ENCODE measurements around the gene SCAANT1. TPM values are rescaled to one million over a fixed set of nuclear protein-coding genes. Genes with fewer than 3 reads are reported as not detected.

The SCAANT1 gene
- total RNA-seq, 1 donor from 2014 or later: not detected

DNA sequence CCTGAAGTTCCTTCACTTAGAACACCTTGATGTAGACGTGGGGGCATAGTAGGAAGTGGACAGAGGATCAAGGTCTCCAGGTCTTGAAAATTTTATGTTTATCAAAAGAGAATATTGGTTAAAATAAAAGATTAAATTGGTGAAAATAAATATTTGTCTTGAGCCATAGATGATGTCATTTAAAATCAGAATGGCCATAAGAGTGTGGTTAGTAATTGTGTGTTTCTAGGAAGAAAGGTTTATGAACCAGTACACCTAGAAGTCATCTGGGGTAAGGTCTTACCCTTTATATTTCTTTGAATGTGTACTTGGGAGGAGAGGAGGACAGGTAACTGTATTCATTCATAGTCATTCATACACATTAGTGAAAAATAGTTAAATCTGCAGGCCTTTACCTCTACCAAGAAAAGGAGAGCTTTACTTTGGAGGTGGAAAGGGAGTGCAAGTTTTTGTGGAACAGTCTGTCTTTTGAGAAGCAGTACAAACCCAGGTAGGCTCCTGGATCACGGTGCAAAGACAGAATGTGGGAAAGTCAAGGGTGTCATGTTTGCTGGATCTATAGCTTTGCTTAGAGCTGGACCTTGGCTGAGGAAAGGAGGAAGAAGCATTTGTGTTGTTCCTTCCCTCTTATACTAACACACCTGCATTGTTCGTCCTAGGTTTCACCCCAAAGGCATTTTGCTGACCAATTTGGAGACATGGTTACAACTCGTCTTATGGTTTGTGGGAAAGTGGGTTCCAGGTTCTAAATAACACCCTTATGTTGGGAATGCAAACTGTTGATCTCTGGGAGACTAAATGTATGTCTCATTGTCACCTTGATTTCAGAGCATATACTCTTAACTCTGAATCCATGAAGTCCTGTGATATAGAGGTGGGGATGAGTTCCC is 6.2 kb downstream of the SCAANT1 start:
- Mint-ChIP-seq H3K36me3 (ENCODE audit: unreplicated experiment) (peaks cover 6% of the 10 kb centered on the region), H3K4me3 (ENCODE audit: unreplicated experiment) (no peak overlapping the region), H3K27ac (ENCODE audit: unreplicated experiment) (no peak overlapping the region), H3K9me3 (ENCODE audit: unreplicated experiment) (no peaks in the 10 kb centered on the region), H3K27me3 (ENCODE audit: unreplicated experiment) (no peaks in the 10 kb centered on the region), H3K4me1 (ENCODE audit: unreplicated experiment) (peaks cover 21% of the 10 kb centered on the region)
- DNase-seq (ENCODE audit: extremely low spot score, unreplicated experiment): no peak
- TF ChIP-seq, protein P1, sequence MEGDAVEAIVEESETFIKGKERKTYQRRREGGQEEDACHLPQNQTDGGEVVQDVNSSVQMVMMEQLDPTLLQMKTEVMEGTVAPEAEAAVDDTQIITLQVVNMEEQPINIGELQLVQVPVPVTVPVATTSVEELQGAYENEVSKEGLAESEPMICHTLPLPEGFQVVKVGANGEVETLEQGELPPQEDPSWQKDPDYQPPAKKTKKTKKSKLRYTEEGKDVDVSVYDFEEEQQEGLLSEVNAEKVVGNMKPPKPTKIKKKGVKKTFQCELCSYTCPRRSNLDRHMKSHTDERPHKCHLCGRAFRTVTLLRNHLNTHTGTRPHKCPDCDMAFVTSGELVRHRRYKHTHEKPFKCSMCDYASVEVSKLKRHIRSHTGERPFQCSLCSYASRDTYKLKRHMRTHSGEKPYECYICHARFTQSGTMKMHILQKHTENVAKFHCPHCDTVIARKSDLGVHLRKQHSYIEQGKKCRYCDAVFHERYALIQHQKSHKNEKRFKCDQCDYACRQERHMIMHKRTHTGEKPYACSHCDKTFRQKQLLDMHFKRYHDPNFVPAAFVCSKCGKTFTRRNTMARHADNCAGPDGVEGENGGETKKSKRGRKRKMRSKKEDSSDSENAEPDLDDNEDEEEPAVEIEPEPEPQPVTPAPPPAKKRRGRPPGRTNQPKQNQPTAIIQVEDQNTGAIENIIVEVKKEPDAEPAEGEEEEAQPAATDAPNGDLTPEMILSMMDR (IDR thresholded peaks at IDR 0.05): no peak

DNA sequence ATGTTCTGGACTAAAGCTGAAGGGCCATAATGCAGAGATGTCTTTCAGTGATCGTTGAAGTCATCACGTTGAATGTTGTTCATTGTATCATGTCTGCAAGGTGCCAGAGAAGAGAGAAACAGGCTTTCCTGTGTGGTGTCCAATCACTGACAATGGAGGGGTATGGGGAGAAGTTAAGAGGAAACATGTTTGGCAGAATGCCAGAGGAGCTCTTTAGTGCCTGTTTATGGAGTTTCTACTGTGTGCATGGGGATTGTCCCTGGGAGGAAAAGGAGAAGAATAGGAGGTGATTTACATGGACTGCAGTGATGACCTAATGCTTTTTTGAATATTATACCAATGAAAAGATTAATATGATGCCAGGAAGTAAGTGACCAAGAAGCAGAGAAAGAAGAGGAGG is 11.7 kb downstream of the SCAANT1 start:
- Mint-ChIP-seq H3K36me3 (ENCODE audit: unreplicated experiment) (peaks cover 20% of the 10 kb centered on the region), H3K27ac (ENCODE audit: unreplicated experiment) (no peak overlapping the region), H3K4me1 (ENCODE audit: unreplicated experiment) (peaks cover 38% of the 10 kb centered on the region), H3K27me3 (ENCODE audit: unreplicated experiment) (no peaks in the 10 kb centered on the region), H3K4me3 (ENCODE audit: unreplicated experiment) (no peak overlapping the region), H3K9me3 (ENCODE audit: unreplicated experiment) (no peaks in the 10 kb centered on the region)
- DNase-seq (ENCODE audit: extremely low spot score, unreplicated experiment): no peak
- TF ChIP-seq, protein P1 (IDR thresholded peaks at IDR 0.05): no peak

DNA sequence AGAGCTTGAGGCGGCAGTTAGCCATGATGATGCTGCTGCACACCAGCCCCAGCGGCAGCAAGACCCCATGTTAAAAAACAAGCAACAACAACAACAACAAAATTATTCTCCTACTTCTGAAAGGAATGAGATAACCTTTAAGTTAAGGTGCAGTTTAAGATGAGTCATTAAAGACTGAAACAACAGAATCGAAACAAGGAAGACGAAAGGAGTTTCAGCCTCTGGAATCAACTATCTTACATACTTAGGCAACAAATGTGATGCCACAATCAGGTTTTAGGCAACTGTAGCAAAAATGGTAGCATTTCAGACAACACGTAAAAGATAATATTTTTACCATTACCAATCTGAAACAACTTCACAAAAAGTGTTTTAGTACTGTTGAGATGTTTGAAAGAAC is 12.2 kb downstream of the SCAANT1 start:
- peaks cover 40% of the 10 kb centered on the region for H3K4me1 Mint-ChIP-seq (ENCODE audit: unreplicated experiment)
- no peak overlapping the region for H3K4me3 Mint-ChIP-seq (ENCODE audit: unreplicated experiment)
- peaks cover 20% of the 10 kb centered on the region for H3K36me3 Mint-ChIP-seq (ENCODE audit: unreplicated experiment)
- H3K27me3 Mint-ChIP-seq (ENCODE audit: unreplicated experiment): no peaks in the 10 kb centered on the region
- DNase-seq (ENCODE audit: extremely low spot score, unreplicated experiment): no peak
- no peaks in the 10 kb centered on the region for H3K9me3 Mint-ChIP-seq (ENCODE audit: unreplicated experiment)
- no peak overlapping the region for H3K27ac Mint-ChIP-seq (ENCODE audit: unreplicated experiment)
- TF ChIP-seq, protein P1 (IDR thresholded peaks at IDR 0.05): no peak

DNA sequence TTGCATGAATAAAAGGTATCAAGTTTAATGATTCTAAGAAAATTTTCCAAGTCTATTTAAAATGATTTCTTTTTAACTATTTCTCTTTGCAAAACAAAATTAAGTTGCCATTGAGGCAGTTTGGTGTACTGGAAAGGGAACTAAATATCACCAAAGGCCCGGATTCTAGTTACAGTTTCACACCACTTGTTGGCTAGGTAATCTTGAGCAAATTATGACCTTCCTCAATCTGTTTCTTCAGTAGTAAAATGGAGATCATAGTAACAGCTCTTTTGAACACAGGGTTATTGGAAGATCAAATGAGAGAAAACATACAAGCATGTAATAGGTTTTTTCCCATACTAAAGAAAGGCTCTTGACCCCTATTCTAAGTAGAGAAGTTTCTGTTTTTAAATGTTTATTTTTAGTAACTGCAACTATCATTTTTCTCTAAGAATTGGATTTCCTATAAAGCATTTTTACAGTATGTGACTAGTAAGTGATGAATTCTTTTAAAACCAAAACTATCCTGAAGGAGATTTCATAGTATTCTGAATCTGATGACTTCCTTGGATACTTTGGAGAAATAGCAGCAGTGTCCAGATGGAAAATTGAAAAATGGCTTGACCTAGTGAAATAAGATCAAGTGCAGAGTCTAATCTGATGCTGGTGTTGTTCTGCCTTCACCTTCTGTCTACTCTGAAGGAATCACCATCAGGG is 15.7 kb downstream of the SCAANT1 start:
- no peak for DNase-seq (ENCODE audit: extremely low spot score, unreplicated experiment)
- H3K27ac Mint-ChIP-seq (ENCODE audit: unreplicated experiment): peak overlapping the region; percentile 59

More for the DNA sequence above, 15.7 kb downstream of the SCAANT1 start:
- no peaks in the 10 kb centered on the region for H3K9me3 Mint-ChIP-seq (ENCODE audit: unreplicated experiment)
- peaks cover 14% of the 10 kb centered on the region for H3K36me3 Mint-ChIP-seq (ENCODE audit: unreplicated experiment)
- H3K4me1 Mint-ChIP-seq (ENCODE audit: unreplicated experiment): peaks cover 33% of the 10 kb centered on the region
- no peaks in the 10 kb centered on the region for H3K27me3 Mint-ChIP-seq (ENCODE audit: unreplicated experiment)
- TF ChIP-seq, protein P1 (IDR thresholded peaks at IDR 0.05): no peak
- H3K4me3 Mint-ChIP-seq (ENCODE audit: unreplicated experiment): no peak overlapping the region

All from osteocyte (in vitro differentiated cells).